ES-I3 (cell line): ENCODE data around the gene HDAC7.

ENCODE experiments used
- H3K36me3 ChIP-seq: 2 replicates; pipeline ENCODE4 v1.6.1; 2013; ENCODE audit warnings: mild to moderate bottlenecking, low read length, control low read depth, moderate library complexity; ENCODE audit not compliant: insufficient read depth
- H3K4me1 ChIP-seq: 2 replicates; pipeline ENCODE4 v1.6.1; 2013; ENCODE audit warnings: mild to moderate bottlenecking, control low read depth, low read length; ENCODE audit not compliant: insufficient read depth
- H3K9ac ChIP-seq: 2 replicates; pipeline ENCODE4 v1.6.1; 2013; ENCODE audit warnings: low read depth, mild to moderate bottlenecking, low read length, moderate library complexity
- H3K9me3 ChIP-seq: 2 replicates; pipeline ENCODE4 v1.6.1; 2013; ENCODE audit warnings: mild to moderate bottlenecking, low read length, moderate library complexity; ENCODE audit not compliant: control insufficient read depth, insufficient read depth

HDAC7 gene

GRCh38 chr12:47781479-47782371 is 38.0 kb downstream of the HDAC7 start:
- Histone ChIP-seq H3K9me3 (no peaks in the 10 kb centered on the region), H3K4me1 (peaks cover 16% of the 10 kb centered on the region; the same call in 1 of the 2 replicates), H3K36me3 (peaks cover 3% of the 10 kb centered on the region), H3K9ac (no peak overlapping the region)

- Histone ChIP-seq H3K4me1 (peaks cover 19% of the 10 kb centered on the region; the same call in 1 of the 2 replicates), H3K9ac (no peak overlapping the region), H3K36me3 (no peaks in the 10 kb centered on the region), H3K9me3 (no peaks in the 10 kb centered on the region)
Observed at GRCh38 chr12:47779943-47780504, 39.7 kb downstream of the HDAC7 start.

GRCh38 chr12:47779301-47779942 is 40.3 kb downstream of the HDAC7 start:
- no peak overlapping the region for H3K9ac ChIP-seq
- H3K4me1 ChIP-seq = peaks cover 19% of the 10 kb centered on the region; the same call in 1 of the 2 replicates
- H3K9me3 ChIP-seq = no peaks in the 10 kb centered on the region
- H3K36me3 ChIP-seq = no peaks in the 10 kb centered on the region

GRCh38 chr12:47778881-47779280 is 40.8 kb downstream of the HDAC7 start:
- Histone ChIP-seq H3K9ac (no peak overlapping the region), H3K9me3 (no peaks in the 10 kb centered on the region), H3K4me1 (peaks cover 19% of the 10 kb centered on the region; the same call in 1 of the 2 replicates), H3K36me3 (no peaks in the 10 kb centered on the region)

GRCh38 chr12:47777741-47778558 is 41.8 kb downstream of the HDAC7 start:
- Histone ChIP-seq H3K9ac (no peak overlapping the region), H3K4me1 (peaks cover 19% of the 10 kb centered on the region; the same call in 1 of the 2 replicates), H3K36me3 (no peaks in the 10 kb centered on the region), H3K9me3 (no peaks in the 10 kb centered on the region)

- Histone ChIP-seq H3K9ac (no peak overlapping the region), H3K4me1 (peaks cover 19% of the 10 kb centered on the region; the same call in 1 of the 2 replicates), H3K9me3 (no peaks in the 10 kb centered on the region), H3K36me3 (no peaks in the 10 kb centered on the region)
Observed at GRCh38 chr12:47777151-47777550, 42.6 kb downstream of the HDAC7 start.

GRCh38 chr12:47776471-47777143 is 43.1 kb downstream of the HDAC7 start:
- Histone ChIP-seq H3K9ac (no peak overlapping the region), H3K4me1 (peaks cover 19% of the 10 kb centered on the region; the same call in 1 of the 2 replicates), H3K9me3 (no peaks in the 10 kb centered on the region), H3K36me3 (no peaks in the 10 kb centered on the region)

- Histone ChIP-seq H3K9me3 (no peaks in the 10 kb centered on the region), H3K36me3 (no peaks in the 10 kb centered on the region), H3K4me1 (peaks cover 19% of the 10 kb centered on the region; the same call in 1 of the 2 replicates), H3K9ac (no peak overlapping the region)
Observed at GRCh38 chr12:47775100-47775911, 44.4 kb downstream of the HDAC7 start.

GRCh38 chr12:47774663-47775062 is 45.0 kb downstream of the HDAC7 start:
- peaks cover 19% of the 10 kb centered on the region; the same call in 1 of the 2 replicates for H3K4me1 ChIP-seq
- H3K9ac ChIP-seq = no peak overlapping the region
- no peaks in the 10 kb centered on the region for H3K36me3 ChIP-seq
- no peaks in the 10 kb centered on the region for H3K9me3 ChIP-seq

GRCh38 chr12:47773858-47774580 is 45.7 kb downstream of the HDAC7 start:
- Histone ChIP-seq H3K9ac (peak overlapping the region; percentile 78), H3K4me1 (peaks cover 22% of the 10 kb centered on the region), H3K36me3 (no peaks in the 10 kb centered on the region), H3K9me3 (no peaks in the 10 kb centered on the region)

GRCh38 chr12:47773062-47773857 is 46.4 kb downstream of the HDAC7 start, which contains the start of gene SLC48A1:
TSS of gene SLC48A1 (plus strand) at chr12:47773238. CDS start at chr12:47773305, 67 bp downstream.
- Histone ChIP-seq H3K4me1 (peaks cover 23% of the 10 kb centered on the region), H3K9ac (peak within 1 kb of the TSS; percentile 78), H3K36me3 (no peaks in the 10 kb centered on the region), H3K9me3 (no peaks in the 10 kb centered on the region)

GRCh38 chr12:47772738-47773061 is 47.0 kb downstream of the HDAC7 start:
- Histone ChIP-seq H3K9me3 (no peaks in the 10 kb centered on the region), H3K36me3 (no peaks in the 10 kb centered on the region), H3K4me1 (peaks cover 19% of the 10 kb centered on the region), H3K9ac (peak overlapping the region; percentile 78; the same call in 1 of the 2 replicates)
